ENCODE results near the gene GALNT10.

The GALNT10 gene

DNA sequence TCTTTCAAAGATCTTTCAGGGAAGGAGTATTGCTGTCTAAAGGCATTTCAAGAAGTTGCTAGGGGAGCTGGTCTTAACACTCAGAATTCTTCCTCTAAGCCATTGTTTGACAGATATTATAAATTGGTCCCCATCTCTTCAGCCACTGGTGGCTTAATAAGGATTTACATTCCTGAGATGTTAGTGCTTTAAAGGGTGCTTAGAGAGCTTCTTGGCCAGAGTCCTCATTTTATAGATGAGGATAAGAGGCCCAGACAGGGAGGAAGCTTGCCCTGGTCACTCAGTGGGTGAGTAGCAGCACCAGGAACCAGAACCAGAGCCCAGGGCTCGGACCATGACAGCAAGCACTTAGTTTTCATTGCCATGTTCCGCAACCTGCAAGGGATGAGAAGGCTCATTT, 53.2 kb downstream of the GALNT10 start:
- H3K27ac ChIP-seq = no peak overlapping the region
- no peak for TF ChIP-seq CTCF (IDR thresholded peaks at IDR 0.05)
- no peak for TF ChIP-seq ZFX (IDR thresholded peaks at IDR 0.05; ENCODE audit: borderline replicate concordance)

GRCh38 chr5:154244476-154244875, 53.9 kb downstream of the GALNT10 start:
- H3K27ac ChIP-seq = no peak overlapping the region
- TF ChIP-seq ZFX (IDR thresholded peaks at IDR 0.05; ENCODE audit: borderline replicate concordance) (no peak), CTCF (IDR thresholded peaks at IDR 0.05) (no peak)

DNA sequence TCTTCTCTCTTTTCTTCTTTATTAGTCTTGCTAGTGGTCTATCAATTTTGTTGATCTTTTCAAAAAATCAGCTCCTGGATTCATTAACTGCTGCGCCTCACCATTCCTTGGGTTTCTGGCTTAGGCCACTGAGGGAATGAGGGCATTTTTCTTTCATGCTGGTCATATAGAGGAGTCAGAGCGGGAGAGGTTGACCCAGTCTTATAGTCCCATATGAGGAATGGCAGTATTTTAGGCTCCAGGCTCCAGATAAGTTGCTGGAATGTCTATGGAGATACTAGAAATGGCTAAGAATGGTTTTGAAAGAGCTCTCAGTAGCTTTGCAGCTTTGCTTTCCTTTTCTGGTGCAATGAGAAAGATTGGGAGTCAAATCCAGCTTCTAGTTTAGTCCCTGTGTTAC, 58.2 kb downstream of the GALNT10 start:
- TF ChIP-seq CTCF (IDR thresholded peaks at IDR 0.05) (no peak), ZFX (IDR thresholded peaks at IDR 0.05; ENCODE audit: borderline replicate concordance) (no peak)
- no peak overlapping the region for H3K27ac ChIP-seq

- no peak for TF ChIP-seq CTCF (IDR thresholded peaks at IDR 0.05)
- no peak for TF ChIP-seq ZFX (IDR thresholded peaks at IDR 0.05; ENCODE audit: borderline replicate concordance)
- no peak overlapping the region for H3K27ac ChIP-seq
These were observed 59.3 kb downstream of the GALNT10 start for GRCh38 chr5:154249826-154250225.

GRCh38 chr5:154251529-154251928, 61.0 kb downstream of the GALNT10 start:
- no peak for TF ChIP-seq CTCF (IDR thresholded peaks at IDR 0.05)
- TF ChIP-seq ZFX (IDR thresholded peaks at IDR 0.05; ENCODE audit: borderline replicate concordance) = no peak
- H3K27ac ChIP-seq = no peak overlapping the region

DNA sequence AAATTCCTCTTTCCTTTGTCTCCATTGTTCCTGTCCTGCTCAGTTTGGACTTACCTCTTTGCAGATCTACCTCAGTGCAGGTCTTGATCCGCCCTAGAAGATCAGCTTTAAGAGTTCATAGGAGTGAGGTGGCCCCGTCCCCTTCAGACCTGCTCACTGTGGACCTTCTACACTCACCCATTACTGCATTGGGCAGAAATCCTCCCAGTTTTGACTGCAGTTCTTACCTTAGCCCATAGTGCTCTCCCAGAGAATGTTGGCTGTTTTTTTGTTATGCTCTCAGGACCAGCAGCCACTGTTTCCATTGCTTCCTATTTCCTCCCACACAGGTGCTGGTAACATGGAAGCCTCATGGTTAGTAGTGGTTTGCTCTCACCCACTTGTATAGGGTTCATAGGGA, 63.3 kb downstream of the GALNT10 start:
- TF ChIP-seq CTCF (IDR thresholded peaks at IDR 0.05) (no peak), ZFX (IDR thresholded peaks at IDR 0.05; ENCODE audit: borderline replicate concordance) (no peak)
- H3K27ac ChIP-seq = no peak overlapping the region

DNA sequence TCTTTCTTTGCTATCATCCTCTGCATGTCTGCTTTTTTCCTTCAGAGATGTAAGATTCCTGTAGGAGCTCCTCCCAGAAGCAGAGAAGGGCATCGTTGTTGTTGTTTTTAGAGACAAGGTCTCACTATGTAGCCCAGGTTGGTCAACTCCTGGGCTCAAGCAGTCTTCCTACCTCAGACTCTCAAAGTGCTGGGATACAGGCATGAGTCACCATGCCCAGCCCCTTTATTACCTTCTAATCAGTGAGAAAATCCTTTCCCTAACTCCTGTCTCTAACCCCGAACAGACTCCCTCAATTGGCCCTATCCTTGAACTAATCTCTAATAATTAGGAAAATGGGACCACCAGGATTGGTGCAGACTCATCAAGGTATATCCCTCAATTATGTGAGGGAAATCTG, 64.4 kb downstream of the GALNT10 start:
- H3K27ac ChIP-seq = no peak overlapping the region

More for the DNA sequence above, 64.4 kb downstream of the GALNT10 start:
- TF ChIP-seq CTCF (IDR thresholded peaks at IDR 0.05) (no peak), ZFX (IDR thresholded peaks at IDR 0.05; ENCODE audit: borderline replicate concordance) (no peak)
